Mammary epithelial cell (primary cell): ENCODE data around the gene HOXD8.

ENCODE experiments used
- EZH2 ChIP-seq: IDR thresholded peaks from 2 replicates; pipeline ENCODE4 v1.6.1; 2012; ENCODE audit warnings: low read length, inconsistent platforms, borderline replicate concordance
- TF ChIP-seq, protein P1 (sequence below), 2 donors: IDR thresholded peaks in 1 of 2; conservative IDR thresholded peaks in 1 of 2; 2 replicates each; pipeline ENCODE4 v1.5.1; 2011 to 2012; ENCODE audit warnings: inconsistent platforms in 2 of 2, low read length in 2 of 2, mild to moderate bottlenecking in 2 of 2, control low read depth in 1 of 2, low read depth in 1 of 2; ENCODE audit not compliant: insufficient read depth in 1 of 2; ENCODE audit errors: extremely low read depth in 1 of 2

DNA sequence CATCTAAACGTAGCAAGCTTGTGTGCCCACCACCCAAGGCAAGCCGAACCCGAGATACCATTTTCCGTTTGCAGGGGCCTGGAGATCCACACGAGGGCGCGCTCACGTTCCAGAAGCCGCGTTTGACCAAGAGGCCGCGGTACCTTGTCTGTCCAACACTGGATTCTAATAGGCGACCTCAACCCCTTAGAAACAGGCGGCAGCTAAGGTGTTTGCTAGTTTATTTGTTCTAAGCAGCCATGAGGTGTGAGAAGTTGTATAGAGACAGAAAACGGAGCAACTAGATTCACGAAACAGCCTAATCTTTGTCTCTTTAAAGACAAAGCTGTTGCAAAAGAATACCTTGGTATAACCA lies 18.2 kb upstream of the HOXD8 start:
- TF ChIP-seq, protein P1, sequence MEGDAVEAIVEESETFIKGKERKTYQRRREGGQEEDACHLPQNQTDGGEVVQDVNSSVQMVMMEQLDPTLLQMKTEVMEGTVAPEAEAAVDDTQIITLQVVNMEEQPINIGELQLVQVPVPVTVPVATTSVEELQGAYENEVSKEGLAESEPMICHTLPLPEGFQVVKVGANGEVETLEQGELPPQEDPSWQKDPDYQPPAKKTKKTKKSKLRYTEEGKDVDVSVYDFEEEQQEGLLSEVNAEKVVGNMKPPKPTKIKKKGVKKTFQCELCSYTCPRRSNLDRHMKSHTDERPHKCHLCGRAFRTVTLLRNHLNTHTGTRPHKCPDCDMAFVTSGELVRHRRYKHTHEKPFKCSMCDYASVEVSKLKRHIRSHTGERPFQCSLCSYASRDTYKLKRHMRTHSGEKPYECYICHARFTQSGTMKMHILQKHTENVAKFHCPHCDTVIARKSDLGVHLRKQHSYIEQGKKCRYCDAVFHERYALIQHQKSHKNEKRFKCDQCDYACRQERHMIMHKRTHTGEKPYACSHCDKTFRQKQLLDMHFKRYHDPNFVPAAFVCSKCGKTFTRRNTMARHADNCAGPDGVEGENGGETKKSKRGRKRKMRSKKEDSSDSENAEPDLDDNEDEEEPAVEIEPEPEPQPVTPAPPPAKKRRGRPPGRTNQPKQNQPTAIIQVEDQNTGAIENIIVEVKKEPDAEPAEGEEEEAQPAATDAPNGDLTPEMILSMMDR (conservative IDR thresholded peaks at IDR 0.05 in 1 of 2, IDR thresholded peaks at IDR 0.05 in 1 of 2; ENCODE audit: extremely low read depth in 1 of 2, insufficient read depth in 1 of 2, low read depth in 1 of 2, low read length in 2 of 2) = peak; percentile 53 to 70
- TF ChIP-seq EZH2 = peak; percentile 75
